ENCODE results near the gene CAPN12. TPM values are rescaled to one million over a fixed set of nuclear protein-coding genes. Genes with fewer than 3 reads are reported as not detected.

Gene CAPN12
- total RNA-seq, 1 experiment from 2014 or later: 58.5 TPM

DNA sequence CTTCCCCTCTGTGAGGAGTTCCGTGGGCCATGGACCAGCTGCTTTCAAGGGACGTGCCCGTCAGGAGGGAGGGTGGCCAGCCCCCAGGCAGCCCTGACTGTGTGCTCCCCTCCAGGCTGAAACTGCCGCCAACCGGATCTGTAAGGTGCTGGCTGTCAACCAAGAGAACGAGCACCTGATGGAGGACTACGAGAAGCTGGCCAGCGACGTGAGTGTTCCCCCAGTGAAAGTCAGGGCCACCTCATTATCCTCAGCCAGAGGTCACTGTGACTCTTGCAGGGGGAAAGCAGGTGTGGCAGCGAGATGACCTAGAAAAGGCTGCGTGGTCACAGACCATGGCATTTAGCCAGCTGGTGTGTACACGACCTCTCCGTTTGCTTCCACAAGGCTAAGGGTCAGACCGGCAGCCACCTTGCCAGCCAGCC, 29.9 kb downstream of the CAPN12 start:
- BruUV-seq (replicated peaks): no TSS peak
- peak overlapping the region; percentile 68 for H3K27ac ChIP-seq (ENCODE audit: low read length)
- in situ Hi-C loops (cut with HindIII; ENCODE audit: low pct_unique_long_range_greater_than_20kb, low sequenced_read_pairs): no loop called here
- no peak for DNase-seq (ENCODE audit: low read depth, low spot score)
- no peaks in the 10 kb centered on the region for H3K27me3 ChIP-seq (ENCODE audit: control insufficient read depth, insufficient read depth, low read length)
- no peak overlapping the region for H3K4me3 ChIP-seq (ENCODE audit: low read depth in 2 of 2, low read length in 2 of 2)
- intact Hi-C loops (cut with micrococcal nuclease; ENCODE audit: unreplicated experiment): no loop called here
- H3K4me1 ChIP-seq (ENCODE audit: control insufficient read depth, insufficient read depth, low read length): peaks cover 76% of the 10 kb centered on the region
- ChIA-PET CTCF (no interaction called here), POLR2A (interaction anchor here (0.5 to 1.1 kb wide), 5 partner anchors 18 to 323 kb away, joined by 3 to 10 read pairs (median 5); no protein-coding TSS in a partner anchor)
- ATAC-seq: no peak
- TF ChIP-seq POLR2AphosphoS5 (IDR thresholded peaks at IDR 0.05; ENCODE audit: low read depth, low read length) (no peak), TCF7L2 (IDR thresholded peaks at IDR 0.05; ENCODE audit: low read depth, low read length) (no peak), SIN3A (IDR thresholded peaks at IDR 0.05; ENCODE audit: borderline replicate concordance, insufficient read depth, low read depth, low read length) (no peak), REST (IDR thresholded peaks at IDR 0.05; ENCODE audit: insufficient read depth in 1 of 2, low read depth in 2 of 2, low read length in 1 of 2) (no peak)
- TF ChIP-seq, protein P1, sequence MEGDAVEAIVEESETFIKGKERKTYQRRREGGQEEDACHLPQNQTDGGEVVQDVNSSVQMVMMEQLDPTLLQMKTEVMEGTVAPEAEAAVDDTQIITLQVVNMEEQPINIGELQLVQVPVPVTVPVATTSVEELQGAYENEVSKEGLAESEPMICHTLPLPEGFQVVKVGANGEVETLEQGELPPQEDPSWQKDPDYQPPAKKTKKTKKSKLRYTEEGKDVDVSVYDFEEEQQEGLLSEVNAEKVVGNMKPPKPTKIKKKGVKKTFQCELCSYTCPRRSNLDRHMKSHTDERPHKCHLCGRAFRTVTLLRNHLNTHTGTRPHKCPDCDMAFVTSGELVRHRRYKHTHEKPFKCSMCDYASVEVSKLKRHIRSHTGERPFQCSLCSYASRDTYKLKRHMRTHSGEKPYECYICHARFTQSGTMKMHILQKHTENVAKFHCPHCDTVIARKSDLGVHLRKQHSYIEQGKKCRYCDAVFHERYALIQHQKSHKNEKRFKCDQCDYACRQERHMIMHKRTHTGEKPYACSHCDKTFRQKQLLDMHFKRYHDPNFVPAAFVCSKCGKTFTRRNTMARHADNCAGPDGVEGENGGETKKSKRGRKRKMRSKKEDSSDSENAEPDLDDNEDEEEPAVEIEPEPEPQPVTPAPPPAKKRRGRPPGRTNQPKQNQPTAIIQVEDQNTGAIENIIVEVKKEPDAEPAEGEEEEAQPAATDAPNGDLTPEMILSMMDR (IDR thresholded peaks at IDR 0.05): no peak
- H3K36me3 ChIP-seq (ENCODE audit: control insufficient read depth, insufficient read depth, low read length): peaks cover 85% of the 10 kb centered on the region
- no peaks in the 10 kb centered on the region for H3K9me3 ChIP-seq (ENCODE audit: control insufficient read depth, insufficient read depth, low read depth, low read length)

GRCh38 chr19:38713865-38714264, 30.4 kb downstream of the CAPN12 start:
- in situ Hi-C loops (cut with HindIII; ENCODE audit: low pct_unique_long_range_greater_than_20kb, low sequenced_read_pairs): no loop called here
- peak overlapping the region; percentile 68 for H3K27ac ChIP-seq (ENCODE audit: low read length)
- POLR2A ChIA-PET: interaction anchor here (0.6 kb wide), 2 partner anchors 144 to 324 kb away, joined by 3 to 5 read pairs; no protein-coding TSS in a partner anchor
- CTCF ChIA-PET: interaction anchor here (0.9 kb wide), 1 partner anchor 125 kb away, joined by 3 read pairs; no protein-coding TSS in a partner anchor
- ATAC-seq (no peak), DNase-seq (ENCODE audit: low read depth, low spot score) (no peak)
- H3K27me3 ChIP-seq (ENCODE audit: control insufficient read depth, insufficient read depth, low read length): no peaks in the 10 kb centered on the region
- no peaks in the 10 kb centered on the region for H3K9me3 ChIP-seq (ENCODE audit: control insufficient read depth, insufficient read depth, low read depth, low read length)
- no TSS peak for BruUV-seq (replicated peaks)
- H3K4me3 ChIP-seq (ENCODE audit: low read depth in 2 of 2, low read length in 2 of 2): no peak overlapping the region
- peaks cover 76% of the 10 kb centered on the region for H3K4me1 ChIP-seq (ENCODE audit: control insufficient read depth, insufficient read depth, low read length)
- peaks cover 86% of the 10 kb centered on the region for H3K36me3 ChIP-seq (ENCODE audit: control insufficient read depth, insufficient read depth, low read length)
- intact Hi-C loops (cut with micrococcal nuclease; ENCODE audit: unreplicated experiment): no loop called here
- no peak for TF ChIP-seq SIN3A (IDR thresholded peaks at IDR 0.05; ENCODE audit: borderline replicate concordance, insufficient read depth, low read depth, low read length)
- TF ChIP-seq REST (IDR thresholded peaks at IDR 0.05; ENCODE audit: insufficient read depth in 1 of 2, low read depth in 2 of 2, low read length in 1 of 2): no peak
- TF ChIP-seq, protein P1 (IDR thresholded peaks at IDR 0.05): no peak
